HEK293 (cell line): Measurements from ENCODE around the gene GSTM1.
A peak's percentile ranks its signal among the peaks of the same experiment; 100 is the strongest.

Experiments
- SP3 ChIP-seq: fragments of 450-650 bp; formaldehyde crosslinking; IDR thresholded peaks from 2 replicates; pipeline ENCODE4 v1.5.1; 2016; ENCODE audit warnings: missing biosample characterization, missing genetic modification characterization
- ZBTB48 ChIP-seq: fragments of 450-650 bp; formaldehyde crosslinking; IDR thresholded peaks from 2 replicates; pipeline ENCODE4 v1.5.1; 2016; ENCODE audit warnings: missing biosample characterization, missing genetic modification characterization
- ZFP69B ChIP-seq: fragments of 450-650 bp; formaldehyde crosslinking; IDR thresholded peaks from 2 replicates; pipeline ENCODE4 v1.5.1; 2016; ENCODE audit warnings: missing biosample characterization, missing genetic modification characterization
- ZNF157 ChIP-seq: fragments of 450-650 bp; formaldehyde crosslinking; IDR thresholded peaks from 2 replicates; pipeline ENCODE4 v1.5.1; 2016; ENCODE audit warnings: missing biosample characterization, missing genetic modification characterization
- ZNF169 ChIP-seq: fragments of 450-650 bp; formaldehyde crosslinking; IDR thresholded peaks from 2 replicates; pipeline ENCODE4 v1.5.1; 2016; ENCODE audit warnings: missing biosample characterization, missing genetic modification characterization
- ZNF302 ChIP-seq: fragments of 450-650 bp; formaldehyde crosslinking; IDR thresholded peaks from 2 replicates; pipeline ENCODE4 v1.5.1; 2016; ENCODE audit warnings: missing biosample characterization, missing genetic modification characterization, low read depth
- ZNF394 ChIP-seq: fragments of 450-650 bp; formaldehyde crosslinking; IDR thresholded peaks from 2 replicates; pipeline ENCODE4 v1.5.1; 2016; ENCODE audit warnings: missing biosample characterization, missing genetic modification characterization, mild to moderate bottlenecking, moderate library complexity, borderline replicate concordance
- ZNF416 ChIP-seq: fragments of 450-650 bp; formaldehyde crosslinking; IDR thresholded peaks from 2 replicates; pipeline ENCODE4 v1.5.1; 2016; ENCODE audit warnings: missing biosample characterization, missing genetic modification characterization
- ZNF423 ChIP-seq: fragments of 450-650 bp; formaldehyde crosslinking; IDR thresholded peaks from 2 replicates; pipeline ENCODE4 v1.5.1; 2016; ENCODE audit warnings: missing biosample characterization, missing genetic modification characterization
- ZNF692 ChIP-seq: fragments of 450-650 bp; formaldehyde crosslinking; IDR thresholded peaks from 2 replicates; pipeline ENCODE4 v1.5.1; 2016; ENCODE audit warnings: missing biosample characterization, missing genetic modification characterization
- ZNF777 ChIP-seq: fragments of 450-650 bp; formaldehyde crosslinking; IDR thresholded peaks from 2 replicates; pipeline ENCODE4 v1.5.1; 2017; ENCODE audit warnings: missing biosample characterization, missing genetic modification characterization, borderline replicate concordance
- TF ChIP-seq, protein P1 (sequence below): fragments of 450-650 bp; formaldehyde crosslinking; IDR thresholded peaks from 2 replicates; pipeline ENCODE4 v1.5.1; 2017; ENCODE audit warnings: missing biosample characterization, mild to moderate bottlenecking, missing genetic modification characterization, moderate library complexity
- TF ChIP-seq, protein P2 (sequence below): fragments of 450-650 bp; formaldehyde crosslinking; IDR thresholded peaks from 2 replicates; pipeline ENCODE4 v1.5.1; 2016; ENCODE audit warnings: missing biosample characterization, missing genetic modification characterization, borderline replicate concordance
- TF ChIP-seq, protein P3 (sequence below): fragments of 450-650 bp; formaldehyde crosslinking; IDR thresholded peaks from 2 replicates; pipeline ENCODE4 v1.5.1; 2016; ENCODE audit warnings: missing biosample characterization, missing genetic modification characterization

GSTM1 gene

GRCh38 chr1:109640285-109640865 is 47.2 kb upstream of the GSTM1 start (continued):
- TF ChIP-seq, protein P1, sequence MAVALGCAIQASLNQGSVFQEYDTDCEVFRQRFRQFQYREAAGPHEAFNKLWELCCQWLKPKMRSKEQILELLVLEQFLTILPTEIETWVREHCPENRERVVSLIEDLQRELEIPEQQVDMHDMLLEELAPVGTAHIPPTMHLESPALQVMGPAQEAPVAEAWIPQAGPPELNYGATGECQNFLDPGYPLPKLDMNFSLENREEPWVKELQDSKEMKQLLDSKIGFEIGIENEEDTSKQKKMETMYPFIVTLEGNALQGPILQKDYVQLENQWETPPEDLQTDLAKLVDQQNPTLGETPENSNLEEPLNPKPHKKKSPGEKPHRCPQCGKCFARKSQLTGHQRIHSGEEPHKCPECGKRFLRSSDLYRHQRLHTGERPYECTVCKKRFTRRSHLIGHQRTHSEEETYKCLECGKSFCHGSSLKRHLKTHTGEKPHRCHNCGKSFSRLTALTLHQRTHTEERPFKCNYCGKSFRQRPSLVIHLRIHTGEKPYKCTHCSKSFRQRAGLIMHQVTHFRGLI (tag by site-specific recombination): no peak
- TF ChIP-seq ZBTB48 (tag by site-specific recombination) (no peak), ZNF416 (tag by site-specific recombination) (no peak), ZNF169 (tag by site-specific recombination) (no peak), ZFP69B (peak; percentile 37; the same call in 1 of the 2 replicates), ZNF423 (tag by site-specific recombination) (no peak), ZNF777 (no peak), ZNF302 (tag by site-specific recombination) (no peak), SP3 (tag by site-specific recombination) (no peak), ZNF692 (no peak), ZNF394 (no peak), ZNF157 (no peak)
- TF ChIP-seq, protein P2, sequence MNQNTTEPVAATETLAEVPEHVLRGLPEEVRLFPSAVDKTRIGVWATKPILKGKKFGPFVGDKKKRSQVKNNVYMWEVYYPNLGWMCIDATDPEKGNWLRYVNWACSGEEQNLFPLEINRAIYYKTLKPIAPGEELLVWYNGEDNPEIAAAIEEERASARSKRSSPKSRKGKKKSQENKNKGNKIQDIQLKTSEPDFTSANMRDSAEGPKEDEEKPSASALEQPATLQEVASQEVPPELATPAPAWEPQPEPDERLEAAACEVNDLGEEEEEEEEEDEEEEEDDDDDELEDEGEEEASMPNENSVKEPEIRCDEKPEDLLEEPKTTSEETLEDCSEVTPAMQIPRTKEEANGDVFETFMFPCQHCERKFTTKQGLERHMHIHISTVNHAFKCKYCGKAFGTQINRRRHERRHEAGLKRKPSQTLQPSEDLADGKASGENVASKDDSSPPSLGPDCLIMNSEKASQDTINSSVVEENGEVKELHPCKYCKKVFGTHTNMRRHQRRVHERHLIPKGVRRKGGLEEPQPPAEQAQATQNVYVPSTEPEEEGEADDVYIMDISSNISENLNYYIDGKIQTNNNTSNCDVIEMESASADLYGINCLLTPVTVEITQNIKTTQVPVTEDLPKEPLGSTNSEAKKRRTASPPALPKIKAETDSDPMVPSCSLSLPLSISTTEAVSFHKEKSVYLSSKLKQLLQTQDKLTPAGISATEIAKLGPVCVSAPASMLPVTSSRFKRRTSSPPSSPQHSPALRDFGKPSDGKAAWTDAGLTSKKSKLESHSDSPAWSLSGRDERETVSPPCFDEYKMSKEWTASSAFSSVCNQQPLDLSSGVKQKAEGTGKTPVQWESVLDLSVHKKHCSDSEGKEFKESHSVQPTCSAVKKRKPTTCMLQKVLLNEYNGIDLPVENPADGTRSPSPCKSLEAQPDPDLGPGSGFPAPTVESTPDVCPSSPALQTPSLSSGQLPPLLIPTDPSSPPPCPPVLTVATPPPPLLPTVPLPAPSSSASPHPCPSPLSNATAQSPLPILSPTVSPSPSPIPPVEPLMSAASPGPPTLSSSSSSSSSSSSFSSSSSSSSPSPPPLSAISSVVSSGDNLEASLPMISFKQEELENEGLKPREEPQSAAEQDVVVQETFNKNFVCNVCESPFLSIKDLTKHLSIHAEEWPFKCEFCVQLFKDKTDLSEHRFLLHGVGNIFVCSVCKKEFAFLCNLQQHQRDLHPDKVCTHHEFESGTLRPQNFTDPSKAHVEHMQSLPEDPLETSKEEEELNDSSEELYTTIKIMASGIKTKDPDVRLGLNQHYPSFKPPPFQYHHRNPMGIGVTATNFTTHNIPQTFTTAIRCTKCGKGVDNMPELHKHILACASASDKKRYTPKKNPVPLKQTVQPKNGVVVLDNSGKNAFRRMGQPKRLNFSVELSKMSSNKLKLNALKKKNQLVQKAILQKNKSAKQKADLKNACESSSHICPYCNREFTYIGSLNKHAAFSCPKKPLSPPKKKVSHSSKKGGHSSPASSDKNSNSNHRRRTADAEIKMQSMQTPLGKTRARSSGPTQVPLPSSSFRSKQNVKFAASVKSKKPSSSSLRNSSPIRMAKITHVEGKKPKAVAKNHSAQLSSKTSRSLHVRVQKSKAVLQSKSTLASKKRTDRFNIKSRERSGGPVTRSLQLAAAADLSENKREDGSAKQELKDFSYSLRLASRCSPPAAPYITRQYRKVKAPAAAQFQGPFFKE (tag by site-specific recombination): no peak
- TF ChIP-seq, protein P3, sequence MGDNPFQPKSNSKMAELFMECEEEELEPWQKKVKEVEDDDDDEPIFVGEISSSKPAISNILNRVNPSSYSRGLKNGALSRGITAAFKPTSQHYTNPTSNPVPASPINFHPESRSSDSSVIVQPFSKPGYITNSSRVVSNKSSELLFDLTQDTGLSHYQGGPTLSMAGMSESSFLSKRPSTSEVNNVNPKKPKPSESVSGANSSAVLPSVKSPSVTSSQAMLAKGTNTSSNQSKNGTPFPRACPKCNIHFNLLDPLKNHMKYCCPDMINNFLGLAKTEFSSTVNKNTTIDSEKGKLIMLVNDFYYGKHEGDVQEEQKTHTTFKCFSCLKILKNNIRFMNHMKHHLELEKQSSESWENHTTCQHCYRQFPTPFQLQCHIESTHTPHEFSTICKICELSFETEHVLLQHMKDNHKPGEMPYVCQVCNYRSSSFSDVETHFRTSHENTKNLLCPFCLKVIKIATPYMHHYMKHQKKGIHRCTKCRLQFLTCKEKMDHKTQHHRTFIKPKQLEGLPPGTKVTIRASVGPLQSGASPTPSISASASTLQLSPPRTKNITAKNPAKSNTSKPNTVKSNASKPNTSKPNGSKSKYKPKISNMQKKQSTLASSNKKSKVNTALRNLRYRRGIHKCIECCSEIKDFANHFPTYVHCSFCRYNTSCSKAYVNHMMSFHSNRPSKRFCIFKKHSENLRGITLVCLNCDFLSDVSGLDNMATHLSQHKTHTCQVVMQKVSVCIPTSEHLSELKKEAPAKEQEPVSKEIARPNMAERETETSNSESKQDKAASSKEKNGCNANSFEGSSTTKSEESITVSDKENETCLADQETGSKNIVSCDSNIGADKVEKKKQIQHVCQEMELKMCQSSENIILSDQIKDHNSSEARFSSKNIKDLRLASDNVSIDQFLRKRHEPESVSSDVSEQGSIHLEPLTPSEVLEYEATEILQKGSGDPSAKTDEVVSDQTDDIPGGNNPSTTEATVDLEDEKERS (tag by site-specific recombination): no peak
